Hematopoietic multipotent progenitor cell (in vitro differentiated cells): ENCODE measurements around the gene TTC33. TPM values are rescaled to one million over a fixed set of nuclear protein-coding genes. Genes with fewer than 3 reads are reported as not detected.

ENCODE experiments used
- DNase-seq, 3 donors: peaks; one replicate each; pipeline ENCODE4 v3.0.0-alpha.2; 2011 to 2015; ENCODE audit warnings: low read depth in 2 of 3, low spot score in 2 of 3
- total RNA-seq: library from RNA; depleted of rRNA; stranded (reverse); fragments of >200 nt; gene quantifications from one replicate; pipeline ENCODE4 v1.2.3, GENCODE V29; 2012

TTC33 gene
- total RNA-seq, 1 donor = 3.8 TPM

GRCh38 chr5:40780858-40781257 is 25.1 kb upstream of the TTC33 start:
- no peak for DNase-seq

GRCh38 chr5:40780199-40780598 is 24.4 kb upstream of the TTC33 start:
- DNase-seq = no peak

- no peak for DNase-seq
These were observed 23.8 kb upstream of the TTC33 start for GRCh38 chr5:40779561-40779960.

- DNase-seq = no peak
These were observed 22.4 kb upstream of the TTC33 start for GRCh38 chr5:40778133-40778532.

- DNase-seq = no peak
These were observed 20.9 kb upstream of the TTC33 start for GRCh38 chr5:40776658-40776977.

- peak in 1 of 3 donors; percentile 9 for DNase-seq
These were observed 20.3 kb upstream of the TTC33 start for GRCh38 chr5:40775846-40776657.

GRCh38 chr5:40775085-40775845 is 19.5 kb upstream of the TTC33 start:
- DNase-seq = no peak

GRCh38 chr5:40774623-40775022 is 18.9 kb upstream of the TTC33 start:
- DNase-seq = peak in 1 of 3 donors; percentile 44

GRCh38 chr5:40770764-40771163 is 15.0 kb upstream of the TTC33 start:
- no peak for DNase-seq

- DNase-seq = no peak
These were observed 6.9 kb upstream of the TTC33 start for GRCh38 chr5:40762705-40763104.

- DNase-seq = no peak
These were observed 1.6 kb upstream of the TTC33 start for GRCh38 chr5:40757400-40757799.

GRCh38 chr5:40755093-40755406 is 711 bp downstream of the TTC33 start:
- peak; percentile 50 to 81 (median 65) for DNase-seq

GRCh38 chr5:40754381-40755092 is 1.2 kb downstream of the TTC33 start:
- peak; percentile 18 to 38 (median 23) for DNase-seq

- DNase-seq = no peak
These were observed 9.1 kb downstream of the TTC33 start for GRCh38 chr5:40746703-40747102.

GRCh38 chr5:40743771-40744170 is 12.0 kb downstream of the TTC33 start:
- DNase-seq = no peak

- no peak for DNase-seq
These were observed 17.3 kb downstream of the TTC33 start for GRCh38 chr5:40738502-40738901.

- peak; percentile 36 to 85 (median 44) for DNase-seq
These were observed 19.5 kb downstream of the TTC33 start for GRCh38 chr5:40736103-40736875.

GRCh38 chr5:40735609-40736008 is 20.2 kb downstream of the TTC33 start:
- no peak for DNase-seq

GRCh38 chr5:40734986-40735385 is 20.8 kb downstream of the TTC33 start:
- DNase-seq = no peak

GRCh38 chr5:40733879-40734563 is 21.7 kb downstream of the TTC33 start:
- DNase-seq = peak in 1 of 3 donors; percentile 56
